Muscle layer of duodenum (tissue), 2 donors: ENCODE measurements around the gene PARD6G.

ENCODE experiments used
- H3K27ac ChIP-seq: one replicate; pipeline ENCODE4 v1.7.0; 2013; ENCODE audit warnings: mild to moderate bottlenecking, low read length
- H3K27me3 ChIP-seq: one replicate; pipeline ENCODE4 v1.7.0; 2013; ENCODE audit warnings: low read depth, mild to moderate bottlenecking, control low read depth, low read length
- H3K36me3 ChIP-seq, 2 donors: one replicate each; pipeline ENCODE4 v1.7.0; 2013; ENCODE audit warnings: low read length in 2 of 2, control low read depth in 1 of 2, mild to moderate bottlenecking in 1 of 2; ENCODE audit not compliant: insufficient read depth in 2 of 2, control insufficient read depth in 1 of 2
- H3K4me1 ChIP-seq, 2 donors: one replicate each; pipeline ENCODE4 v1.7.0; 2013; ENCODE audit warnings: low read length in 2 of 2, mild to moderate bottlenecking in 2 of 2, control low read depth in 1 of 2, moderate library complexity in 1 of 2; ENCODE audit not compliant: insufficient read depth in 2 of 2, control insufficient read depth in 1 of 2
- H3K4me3 ChIP-seq, 2 donors: one replicate each; pipeline ENCODE4 v1.7.0; 2013; ENCODE audit warnings: low read length in 2 of 2, low read depth in 1 of 2, mild to moderate bottlenecking in 1 of 2
- H3K9me3 ChIP-seq, 2 donors: one replicate each; pipeline ENCODE4 v1.7.0; 2013; ENCODE audit warnings: low read length in 2 of 2, control low read depth in 1 of 2, mild to moderate bottlenecking in 1 of 2; ENCODE audit not compliant: control insufficient read depth in 1 of 2
- donor health status: healthy.

PARD6G gene

GRCh38 chr18:80107426-80107825 is 139.9 kb downstream of the PARD6G start:
- Histone ChIP-seq H3K27ac (no peak overlapping the region), H3K27me3 (no peaks in the 10 kb centered on the region), H3K4me3 (no peak overlapping the region), H3K36me3 (no peaks in the 10 kb centered on the region), H3K4me1 (peaks cover 6 to 14% of the 10 kb centered on the region in 2 donors), H3K9me3 (no peaks in the 10 kb centered on the region)
